Regular cardiac myocyte (primary cell): ENCODE measurements around the gene GNAS-AS1. TPM values are rescaled to one million over a fixed set of nuclear protein-coding genes. Genes with fewer than 3 reads are reported as not detected.

Source experiments
- total RNA-seq: library from RNA; depleted of rRNA; stranded (reverse); fragments of >200 nt; gene quantifications from 2 replicates; pipeline ENCODE4 v1.2.3, GENCODE V29; 2014

Gene GNAS-AS1
- 0.58 and 1.1 TPM in 2 replicates for total RNA-seq

DNA sequence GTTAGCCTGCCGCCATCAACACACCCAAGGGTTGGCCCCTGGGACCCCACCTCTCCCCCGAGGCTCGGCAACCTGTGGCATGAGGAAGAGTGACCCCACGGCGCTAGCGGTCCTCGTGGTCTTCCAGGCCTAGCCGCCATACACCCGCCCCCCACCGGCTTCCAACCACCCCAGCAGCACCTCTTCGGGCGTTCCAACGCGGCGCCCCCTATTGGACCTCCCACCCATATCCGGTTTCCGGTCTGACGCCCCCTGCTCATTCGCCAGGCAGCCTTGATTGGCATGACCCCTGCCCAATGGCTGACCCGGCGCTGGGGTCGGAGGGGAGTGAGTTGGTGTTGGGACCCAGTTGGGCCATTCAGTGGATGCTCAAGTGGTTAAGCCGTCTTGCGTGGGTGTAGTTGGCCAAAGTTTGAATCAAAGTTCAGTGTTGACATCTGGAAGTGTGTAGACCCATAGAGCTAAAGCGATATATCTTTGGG lies at the start of gene GNAS-AS1:
GNAS-AS1 (minus strand) TSS at position 210 of the 482 bp plus-strand sequence.

GRCh38 chr20:58852543-58853271 lies 2.0 kb upstream of the GNAS-AS1 start, which contains the start of gene GNAS:
Gene GNAS, plus strand, starts transcription at chr20:58852716.

Other genes with a start within 250 kb of the GNAS-AS1 start
- 37.2 and 47.7 TPM in 2 replicates for gene STX16, start 199.6 kb downstream of the GNAS-AS1 start, total RNA-seq
- 19.7 and 21.4 TPM in 2 replicates for gene NPEPL1, start 158.1 kb downstream of the GNAS-AS1 start, total RNA-seq
- gene GNAS, start 1.8 kb upstream of the GNAS-AS1 start, total RNA-seq, result 220 and 244 TPM in 2 replicates
- 39.7 and 51.0 TPM in 2 replicates for gene NELFCD, start 130.4 kb upstream of the GNAS-AS1 start, total RNA-seq
- 144 and 156 TPM in 2 replicates for gene CTSZ, start 156.4 kb upstream of the GNAS-AS1 start, total RNA-seq
- gene TUBB1, start 168.5 kb upstream of the GNAS-AS1 start, total RNA-seq, result not detected in 2 replicates
- gene ATP5F1E, start 181.4 kb upstream of the GNAS-AS1 start, total RNA-seq, result 22.8 and 25.9 TPM in 2 replicates
- 76.1 and 91.3 TPM in 2 replicates for gene PRELID3B, start 191.9 kb upstream of the GNAS-AS1 start, total RNA-seq